Stimulated activated CD4-positive, alpha-beta T cell treated with anti-CD3 and anti-CD28 coated beads, Interleukin-12 subunit alpha, Interleukin-12 subunit beta, amount 100 ng/mL, for 4 hours (primary cell): ENCODE data around the gene CEP112.

Source experiments
- DNase-seq: peaks from one replicate; pipeline ENCODE4 v3.0.0-alpha.2; 2020

Gene CEP112

GRCh38 chr17:66191593-66192377 lies at the start of gene CEP112:
TSS of gene CEP112 (minus strand) at chr17:66192133.
- DNase-seq = peak; percentile 84

- DNase-seq = no peak
Observed at GRCh38 chr17:66240630-66241029, 48.7 kb upstream of the CEP112 start.

- DNase-seq = no peak
Observed at GRCh38 chr17:66240013-66240412, 48.1 kb upstream of the CEP112 start.

- no peak for DNase-seq
Observed at GRCh38 chr17:66235377-66235994, 43.6 kb upstream of the CEP112 start.

GRCh38 chr17:66234611-66235010 lies 42.7 kb upstream of the CEP112 start:
- DNase-seq = no peak

- DNase-seq = no peak
Observed at GRCh38 chr17:66233023-66233753, 41.3 kb upstream of the CEP112 start.

GRCh38 chr17:66230922-66231591 lies 39.1 kb upstream of the CEP112 start:
- DNase-seq = no peak

- no peak for DNase-seq
Observed at GRCh38 chr17:66229783-66230538, 38.0 kb upstream of the CEP112 start.

GRCh38 chr17:66228887-66229782 lies 37.2 kb upstream of the CEP112 start, which contains the start of gene APOH:
TSS of gene APOH (minus strand) at chr17:66229415. CDS start at chr17:66229379, 36 bp downstream.
- DNase-seq = no peak

GRCh38 chr17:66227212-66228045 lies 35.5 kb upstream of the CEP112 start:
- DNase-seq = no peak

GRCh38 chr17:66222798-66223350 lies 30.9 kb upstream of the CEP112 start:
- no peak for DNase-seq

GRCh38 chr17:66221755-66222530 lies 30.0 kb upstream of the CEP112 start:
- no peak for DNase-seq

GRCh38 chr17:66221343-66221742 lies 29.4 kb upstream of the CEP112 start:
- no peak for DNase-seq

- DNase-seq = no peak
Observed at GRCh38 chr17:66220079-66220835, 28.3 kb upstream of the CEP112 start.

GRCh38 chr17:66215529-66215911 lies 23.6 kb upstream of the CEP112 start:
- no peak for DNase-seq

GRCh38 chr17:66214884-66215528 lies 23.1 kb upstream of the CEP112 start:
- no peak for DNase-seq

- DNase-seq = no peak
Observed at GRCh38 chr17:66211047-66211810, 19.3 kb upstream of the CEP112 start.
